NCI-H345 treated with DMSO at 0.1 percent for 48 hours (cell line): ENCODE data around the gene RNF112.

Experiments used
- DNase-seq: peaks from one replicate; lab custom pipeline; 2025; ENCODE audit not compliant: unreplicated experiment; lab: John Stamatoyannopoulos, UW

Gene RNF112

DNA sequence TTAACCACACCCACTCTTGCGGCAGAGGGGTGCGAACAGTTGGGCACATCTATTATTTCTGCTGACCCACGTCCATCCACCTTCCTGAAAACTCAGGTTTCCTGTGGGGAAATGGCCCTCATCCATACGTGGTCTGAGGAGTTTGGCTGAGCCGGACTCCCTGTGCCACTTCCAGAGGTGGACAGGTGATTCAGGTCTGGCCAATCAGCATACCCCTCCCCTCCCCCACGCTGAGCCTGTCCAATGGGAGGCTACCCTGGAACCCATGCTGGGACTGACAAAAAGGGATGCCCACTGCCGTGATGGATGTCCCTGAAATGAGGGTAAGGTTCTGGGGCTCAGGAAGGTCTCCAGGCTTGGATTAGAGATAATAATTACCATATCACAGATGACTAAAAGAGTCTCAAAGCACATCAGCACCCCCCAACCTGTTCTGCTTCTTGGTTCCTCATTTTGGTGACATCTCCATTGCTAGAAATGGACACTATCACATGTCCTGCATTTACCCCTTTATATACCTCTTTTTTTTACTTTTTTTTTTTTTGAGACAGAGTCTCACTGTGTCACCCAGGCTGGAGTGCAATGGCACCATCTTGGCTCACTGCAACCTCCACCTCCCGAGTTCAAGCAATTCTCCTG, 38.0 kb upstream of the RNF112 start:
- DNase-seq: no peak

DNA sequence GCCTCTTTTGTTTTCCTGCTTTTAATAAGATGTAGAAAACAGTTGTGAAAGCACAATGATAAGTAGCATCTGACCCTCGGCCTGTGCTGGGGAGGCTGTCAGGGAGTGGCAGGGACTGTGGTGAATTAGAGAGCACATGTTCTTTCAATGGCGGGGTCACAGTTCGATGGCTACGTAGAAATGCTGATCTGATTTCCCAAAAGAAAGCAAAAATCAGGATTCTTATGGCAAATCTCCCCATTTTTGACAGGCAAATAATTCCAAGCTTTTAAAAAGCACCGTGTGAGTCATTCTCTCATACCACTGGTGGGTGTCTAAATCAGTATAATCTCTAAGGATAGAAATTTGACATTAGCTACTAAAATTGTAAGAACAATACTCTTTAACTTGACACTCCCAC, 36.9 kb upstream of the RNF112 start:
- no peak for DNase-seq

DNA sequence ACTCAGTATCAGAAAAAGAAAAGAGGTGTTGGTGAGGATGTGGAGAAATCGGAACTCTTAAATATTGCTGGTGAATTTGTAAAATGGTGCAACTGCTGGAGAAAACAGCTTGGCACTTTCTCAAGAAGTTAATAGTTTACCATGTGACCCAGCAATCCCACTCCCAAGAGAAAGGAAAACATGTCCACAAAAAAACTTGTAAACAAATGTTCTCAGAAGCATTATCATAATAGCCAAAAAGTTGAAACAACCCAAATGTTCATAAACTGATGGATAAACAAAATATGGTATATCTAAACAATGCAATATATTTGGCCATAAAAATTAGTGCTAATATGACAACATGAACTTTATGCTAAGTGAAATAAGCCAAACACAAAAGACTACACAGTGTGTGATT, 35.3 kb upstream of the RNF112 start:
- DNase-seq: no peak

DNA sequence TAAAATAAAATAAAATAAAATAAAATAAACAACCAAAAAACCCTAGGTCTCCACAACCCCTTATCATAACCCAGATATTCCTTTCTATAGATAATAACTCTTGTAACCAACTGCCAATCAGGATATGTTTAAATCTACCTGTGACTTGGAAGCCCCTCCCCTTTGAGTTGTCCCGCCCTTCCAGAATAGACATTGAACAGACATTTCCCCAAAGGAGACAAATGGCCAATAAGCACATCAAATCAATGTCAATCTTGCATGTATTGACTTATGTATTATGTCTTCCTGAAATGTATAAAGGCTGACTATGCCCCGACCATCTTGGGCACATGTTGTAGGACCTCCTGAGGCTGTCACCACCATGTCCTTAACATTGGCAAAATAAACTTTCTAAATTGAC, 34.2 kb upstream of the RNF112 start:
- DNase-seq: no peak

DNA sequence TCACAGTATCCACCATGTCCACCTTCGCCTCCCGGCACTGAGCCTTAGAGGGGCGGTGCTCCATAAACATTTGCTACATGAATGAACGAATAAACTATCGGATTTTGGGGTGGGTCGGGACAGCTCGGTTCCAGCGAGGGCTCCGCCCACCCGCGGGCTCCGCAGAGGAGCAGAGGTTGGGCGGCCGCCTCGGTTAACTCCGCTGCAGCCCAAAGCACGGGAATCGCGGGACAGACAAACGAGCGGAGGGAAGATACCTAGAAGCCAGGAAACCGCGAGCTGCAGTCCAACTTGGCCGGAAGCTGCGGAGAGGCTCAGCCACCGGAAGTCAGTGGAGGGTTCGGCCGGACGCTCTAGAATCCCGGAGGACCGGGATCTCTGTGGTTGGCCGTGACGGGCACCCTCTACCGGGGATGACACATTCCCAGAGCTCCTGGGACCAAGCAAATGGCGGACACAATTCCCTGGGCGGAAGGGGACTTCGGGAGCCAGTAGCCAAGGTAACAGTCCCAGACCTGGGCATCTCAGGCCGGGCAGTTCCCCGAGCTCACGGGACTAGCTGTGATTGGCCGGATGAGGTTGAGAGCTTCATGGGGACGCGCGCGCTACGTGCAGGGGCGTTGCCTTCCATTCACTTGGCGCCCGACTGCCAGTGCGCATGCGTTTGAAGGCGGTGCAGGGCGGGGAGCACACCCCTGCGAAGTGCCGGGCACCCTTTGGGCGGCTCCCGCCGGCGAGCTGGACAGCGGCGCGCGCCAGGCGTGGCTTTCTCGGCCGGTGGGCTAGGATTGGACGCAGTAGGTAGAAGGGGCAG, 33.2 kb upstream of the RNF112 start:
- peak; percentile 91 for DNase-seq

DNA sequence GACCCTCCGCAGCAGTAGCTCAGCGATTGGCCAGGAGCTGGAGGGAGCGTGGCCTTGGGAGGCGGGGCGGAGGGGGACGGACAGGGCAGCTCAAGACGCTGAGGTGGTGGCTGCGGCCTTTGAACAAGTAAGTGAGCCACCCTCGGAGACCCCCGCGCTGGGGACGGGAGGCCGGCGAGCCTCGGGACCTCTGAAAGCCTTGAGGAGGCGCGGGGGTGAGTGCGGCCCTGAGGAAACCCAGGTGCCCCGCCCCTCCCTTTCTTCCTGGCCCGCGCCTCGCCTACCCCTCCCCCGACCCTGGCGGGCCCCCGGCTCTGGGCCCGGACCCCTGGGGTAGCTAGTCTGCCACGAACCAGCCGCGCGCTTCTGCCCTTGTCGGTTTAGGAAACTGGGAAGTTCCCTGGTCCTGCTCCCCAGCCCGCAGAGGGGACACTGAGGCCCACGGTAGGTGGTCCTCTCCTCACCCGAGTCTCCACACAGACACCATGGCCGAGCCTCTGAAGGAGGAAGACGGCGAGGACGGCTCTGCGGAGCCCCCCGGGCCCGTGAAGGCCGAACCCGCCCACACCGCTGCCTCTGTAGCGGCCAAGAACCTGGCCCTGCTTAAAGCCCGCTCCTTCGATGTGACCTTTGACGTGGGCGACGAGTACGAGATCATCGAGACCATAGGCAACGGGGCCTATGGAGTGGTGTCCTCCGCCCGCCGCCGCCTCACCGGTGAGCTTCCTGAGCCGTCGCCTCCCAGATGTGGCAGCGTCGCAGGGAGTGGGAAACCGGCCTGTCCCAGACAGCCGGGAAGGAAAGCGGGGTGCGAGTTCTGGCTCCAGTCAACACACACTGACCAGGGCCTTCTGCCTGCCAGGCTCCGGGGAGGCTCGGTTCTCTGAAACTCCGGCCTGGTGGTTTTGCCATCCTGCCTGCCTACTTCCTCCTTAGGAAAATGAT, 32.3 kb upstream of the RNF112 start, which contains the start of gene MAPK7:
MAPK7 (plus strand) TSS at position 83 of the 945 bp plus-strand sequence; CDS start at position 486, 403 bp downstream.
- DNase-seq: no peak

DNA sequence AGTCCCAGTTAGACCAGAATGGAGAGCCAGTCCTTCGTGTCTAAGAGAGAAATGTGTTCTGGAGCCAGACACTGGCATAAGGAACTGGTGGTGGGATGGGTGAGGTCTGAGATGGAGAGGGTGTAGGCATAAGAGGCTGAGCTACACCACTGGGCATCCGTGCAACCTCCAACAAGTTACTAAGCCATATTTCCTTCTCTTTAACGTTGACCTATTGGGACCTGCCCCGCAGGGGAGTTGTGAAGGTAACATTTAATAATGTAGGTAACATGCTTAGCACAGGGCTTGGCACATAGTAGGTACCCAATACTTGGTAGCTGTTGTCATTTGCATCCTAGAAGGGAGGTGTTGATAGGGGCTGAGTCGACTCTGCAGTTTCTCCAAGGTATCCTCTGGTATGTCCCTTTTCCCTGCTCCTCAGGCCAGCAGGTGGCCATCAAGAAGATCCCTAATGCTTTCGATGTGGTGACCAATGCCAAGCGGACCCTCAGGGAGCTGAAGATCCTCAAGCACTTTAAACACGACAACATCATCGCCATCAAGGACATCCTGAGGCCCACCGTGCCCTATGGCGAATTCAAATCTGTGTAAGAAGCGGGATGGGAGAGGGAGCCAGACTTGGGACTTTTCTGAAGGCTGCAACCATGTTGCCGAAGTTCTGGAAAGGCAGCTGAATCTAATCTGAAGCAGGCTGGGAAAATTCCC, 31.5 kb upstream of the RNF112 start:
- no peak for DNase-seq

DNA sequence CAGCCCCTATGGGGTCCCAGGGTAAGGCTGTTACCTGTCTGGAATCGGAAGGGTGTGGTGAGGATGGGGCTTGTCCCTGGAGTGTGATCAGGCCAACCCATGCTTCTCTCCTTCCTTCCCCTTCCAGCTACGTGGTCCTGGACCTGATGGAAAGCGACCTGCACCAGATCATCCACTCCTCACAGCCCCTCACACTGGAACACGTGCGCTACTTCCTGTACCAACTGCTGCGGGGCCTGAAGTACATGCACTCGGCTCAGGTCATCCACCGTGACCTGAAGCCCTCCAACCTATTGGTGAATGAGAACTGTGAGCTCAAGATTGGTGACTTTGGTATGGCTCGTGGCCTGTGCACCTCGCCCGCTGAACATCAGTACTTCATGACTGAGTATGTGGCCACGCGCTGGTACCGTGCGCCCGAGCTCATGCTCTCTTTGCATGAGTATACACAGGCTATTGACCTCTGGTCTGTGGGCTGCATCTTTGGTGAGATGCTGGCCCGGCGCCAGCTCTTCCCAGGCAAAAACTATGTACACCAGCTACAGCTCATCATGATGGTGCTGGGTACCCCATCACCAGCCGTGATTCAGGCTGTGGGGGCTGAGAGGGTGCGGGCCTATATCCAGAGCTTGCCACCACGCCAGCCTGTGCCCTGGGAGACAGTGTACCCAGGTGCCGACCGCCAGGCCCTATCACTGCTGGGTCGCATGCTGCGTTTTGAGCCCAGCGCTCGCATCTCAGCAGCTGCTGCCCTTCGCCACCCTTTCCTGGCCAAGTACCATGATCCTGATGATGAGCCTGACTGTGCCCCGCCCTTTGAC, 30.3 kb upstream of the RNF112 start:
- no peak for DNase-seq

DNA sequence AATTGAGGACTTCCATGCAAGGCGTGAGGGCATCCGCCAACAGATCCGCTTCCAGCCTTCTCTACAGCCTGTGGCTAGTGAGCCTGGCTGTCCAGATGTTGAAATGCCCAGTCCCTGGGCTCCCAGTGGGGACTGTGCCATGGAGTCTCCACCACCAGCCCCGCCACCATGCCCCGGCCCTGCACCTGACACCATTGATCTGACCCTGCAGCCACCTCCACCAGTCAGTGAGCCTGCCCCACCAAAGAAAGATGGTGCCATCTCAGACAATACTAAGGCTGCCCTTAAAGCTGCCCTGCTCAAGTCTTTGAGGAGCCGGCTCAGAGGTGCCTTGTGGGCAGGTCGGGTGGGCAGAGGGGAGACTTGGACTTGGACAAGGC, 29.7 kb upstream of the RNF112 start:
- no peak for DNase-seq

DNA sequence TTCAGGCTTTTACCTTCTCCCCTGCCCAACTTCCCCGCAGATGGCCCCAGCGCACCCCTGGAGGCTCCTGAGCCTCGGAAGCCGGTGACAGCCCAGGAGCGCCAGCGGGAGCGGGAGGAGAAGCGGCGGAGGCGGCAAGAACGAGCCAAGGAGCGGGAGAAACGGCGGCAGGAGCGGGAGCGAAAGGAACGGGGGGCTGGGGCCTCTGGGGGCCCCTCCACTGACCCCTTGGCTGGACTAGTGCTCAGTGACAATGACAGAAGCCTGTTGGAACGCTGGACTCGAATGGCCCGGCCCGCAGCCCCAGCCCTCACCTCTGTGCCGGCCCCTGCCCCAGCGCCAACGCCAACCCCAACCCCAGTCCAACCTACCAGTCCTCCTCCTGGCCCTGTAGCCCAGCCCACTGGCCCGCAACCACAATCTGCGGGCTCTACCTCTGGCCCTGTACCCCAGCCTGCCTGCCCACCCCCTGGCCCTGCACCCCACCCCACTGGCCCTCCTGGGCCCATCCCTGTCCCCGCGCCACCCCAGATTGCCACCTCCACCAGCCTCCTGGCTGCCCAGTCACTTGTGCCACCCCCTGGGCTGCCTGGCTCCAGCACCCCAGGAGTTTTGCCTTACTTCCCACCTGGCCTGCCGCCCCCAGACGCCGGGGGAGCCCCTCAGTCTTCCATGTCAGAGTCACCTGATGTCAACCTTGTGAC, 29.1 kb upstream of the RNF112 start:
- DNase-seq: no peak

DNA sequence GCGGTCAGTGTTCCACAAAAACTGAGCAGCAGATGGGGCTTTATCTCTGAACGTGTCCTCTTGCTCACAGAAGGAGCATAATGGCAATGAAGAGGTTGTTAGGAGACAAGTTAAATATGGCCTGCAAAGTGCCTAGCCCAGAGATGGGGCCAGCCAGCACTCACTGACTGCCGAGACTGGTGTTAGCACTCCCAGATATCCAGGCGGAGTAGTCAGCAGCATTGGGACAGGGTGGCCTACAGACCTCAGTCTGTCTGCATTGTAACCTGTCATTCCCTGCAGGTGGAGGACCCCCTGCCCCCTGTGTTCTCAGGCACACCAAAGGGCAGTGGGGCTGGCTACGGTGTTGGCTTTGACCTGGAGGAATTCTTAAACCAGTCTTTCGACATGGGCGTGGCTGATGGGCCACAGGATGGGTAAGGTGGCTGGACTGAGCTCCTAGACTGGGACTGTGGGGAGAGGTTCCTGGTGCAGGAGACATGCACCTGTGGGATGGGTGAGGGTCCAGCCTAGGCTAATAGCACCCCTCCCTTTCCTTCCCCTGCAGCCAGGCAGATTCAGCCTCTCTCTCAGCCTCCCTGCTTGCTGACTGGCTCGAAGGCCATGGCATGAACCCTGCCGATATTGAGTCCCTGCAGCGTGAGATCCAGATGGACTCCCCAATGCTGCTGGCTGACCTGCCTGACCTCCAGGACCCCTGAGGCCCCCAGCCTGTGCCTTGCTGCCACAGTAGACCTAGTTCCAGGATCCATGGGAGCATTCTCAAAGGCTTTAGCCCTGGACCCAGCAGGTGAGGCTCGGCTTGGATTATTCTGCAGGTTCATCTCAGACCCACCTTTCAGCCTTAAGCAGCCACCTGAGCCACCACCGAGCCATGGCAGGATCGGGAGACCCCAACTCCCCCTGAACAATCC, 28.2 kb upstream of the RNF112 start:
- DNase-seq: no peak

DNA sequence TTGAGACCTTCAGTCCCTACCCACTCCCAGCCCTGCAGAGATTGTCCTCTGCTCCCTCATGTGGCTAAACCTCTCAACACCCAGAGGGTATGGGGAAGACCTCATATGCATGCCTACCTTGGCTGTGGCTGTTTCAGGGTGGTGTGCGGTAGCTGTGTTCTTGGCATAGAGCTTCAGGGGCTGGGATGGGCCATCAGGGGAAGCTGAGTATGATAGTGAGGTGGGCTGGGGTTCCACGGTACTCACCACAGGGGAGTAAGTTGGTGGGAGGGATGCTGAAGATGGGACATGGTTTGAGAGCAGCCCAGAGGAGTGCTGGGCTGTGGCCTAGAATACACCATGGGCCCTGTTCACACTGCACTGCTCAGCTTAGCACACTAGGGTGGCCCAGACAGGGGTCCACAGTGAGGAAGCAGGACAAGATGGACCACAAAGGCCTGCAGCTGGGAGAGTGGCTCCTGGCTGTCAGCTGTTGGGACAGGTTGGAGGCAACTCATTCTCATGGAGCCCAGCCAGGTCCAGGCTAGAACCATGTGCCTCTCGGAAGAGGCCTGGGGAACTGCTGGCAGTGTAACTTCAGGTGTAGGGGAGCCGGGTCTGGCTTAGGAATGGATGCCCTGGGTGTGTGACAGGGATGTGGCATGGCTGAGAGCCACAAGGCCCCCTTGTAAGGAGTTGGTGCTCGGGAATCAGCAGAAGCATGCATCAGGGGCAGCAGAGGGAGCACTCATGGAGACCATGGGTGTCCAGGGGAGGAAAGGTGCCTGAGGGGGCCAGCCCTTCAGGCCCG, 27.2 kb upstream of the RNF112 start:
- no peak for DNase-seq

DNA sequence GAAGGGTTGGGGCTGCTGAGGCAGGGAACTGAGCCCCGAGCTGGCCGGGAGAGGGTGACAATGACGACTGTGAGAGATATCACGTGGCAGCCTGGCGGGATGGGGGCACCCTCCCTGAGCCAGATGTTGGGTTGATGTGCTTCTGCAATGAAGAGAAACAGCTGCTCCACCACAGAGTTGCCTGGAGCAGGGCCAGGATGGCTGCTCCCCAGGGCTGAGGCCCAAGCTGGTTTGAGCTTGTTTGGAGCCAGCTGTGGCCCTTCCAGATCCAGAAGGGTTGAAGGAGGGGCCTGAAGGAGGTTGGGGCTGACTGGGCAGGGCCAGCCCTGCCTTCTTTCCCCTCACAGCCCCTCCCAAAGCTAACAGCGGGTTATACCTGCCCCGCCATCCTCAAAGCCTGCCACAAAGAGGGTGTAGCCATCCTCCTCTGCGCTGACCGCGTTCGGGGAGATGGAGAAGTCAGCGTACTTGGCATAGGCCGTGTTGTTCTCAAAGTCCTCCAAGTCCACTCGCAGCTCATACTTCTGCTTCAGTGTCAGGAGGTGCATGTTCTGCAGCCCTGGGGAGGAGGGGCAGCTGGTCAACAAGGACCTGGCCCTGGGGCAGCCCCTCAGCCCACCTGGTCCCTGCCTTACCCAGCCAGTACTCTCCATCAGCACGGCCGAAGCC, 26.2 kb upstream of the RNF112 start:
- no peak for DNase-seq

DNA sequence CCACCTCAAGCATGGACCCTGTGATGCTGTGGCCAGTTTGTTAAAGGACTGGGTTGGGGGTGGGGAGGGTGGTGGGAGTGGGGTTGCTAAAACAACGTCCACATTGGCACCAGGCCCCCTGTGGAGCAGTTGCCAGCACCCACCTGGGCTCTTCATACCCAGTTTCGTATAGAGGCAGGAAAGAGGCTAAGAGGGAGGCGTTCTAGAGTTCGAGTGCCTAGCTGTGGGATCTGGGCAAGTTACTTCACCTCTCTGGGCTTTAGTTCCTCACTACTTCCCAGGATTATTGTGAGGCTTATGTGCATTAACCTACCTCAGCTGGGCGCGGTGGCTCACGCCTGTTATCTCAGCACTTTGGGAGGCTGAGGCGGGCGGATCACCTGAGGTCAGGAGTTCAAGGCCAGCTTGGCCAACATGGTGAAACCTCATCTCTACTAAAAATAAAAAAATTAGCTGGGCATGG, 25.5 kb upstream of the RNF112 start:
- no peak for DNase-seq

DNA sequence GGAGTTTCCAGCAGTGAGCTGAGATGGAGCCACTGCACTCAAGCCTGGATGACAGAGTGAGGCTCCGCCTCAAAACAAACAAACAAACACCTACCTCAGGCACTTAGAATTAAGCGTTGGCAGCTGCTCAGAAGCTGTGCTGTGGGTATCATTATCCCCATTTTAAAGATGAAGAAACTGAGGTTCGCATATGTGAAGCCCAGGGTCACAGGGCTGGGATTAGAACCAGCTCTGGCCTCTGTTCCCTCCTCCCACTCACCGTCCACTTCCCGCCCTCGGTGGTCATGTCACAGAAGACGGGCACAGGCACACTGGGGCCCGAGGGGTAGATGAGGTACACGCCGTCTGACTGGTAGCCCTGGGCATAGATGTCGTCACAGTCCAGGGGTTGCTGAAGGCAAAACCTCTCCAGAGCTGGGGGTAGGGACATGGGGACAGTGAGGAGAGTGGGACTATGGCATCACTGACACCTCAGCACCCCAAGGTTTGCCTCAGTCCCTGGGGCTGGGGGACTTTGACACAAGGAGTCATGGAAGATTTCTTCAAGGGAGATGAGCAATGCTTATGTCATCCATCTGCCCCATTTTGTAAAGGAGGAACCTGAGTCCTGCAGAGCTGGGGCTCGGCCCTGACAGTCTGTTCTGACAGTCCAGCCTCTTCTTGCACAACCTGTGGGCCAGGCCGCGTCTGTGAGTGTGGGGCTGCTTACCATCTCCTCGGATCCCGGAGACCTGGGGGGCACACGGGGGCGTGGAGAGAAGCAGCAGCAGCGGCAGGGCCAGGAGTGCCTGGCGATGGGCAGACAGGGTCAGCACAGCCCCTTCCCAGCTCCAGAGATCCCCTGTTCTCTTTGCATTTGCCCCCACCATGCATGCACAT, 24.7 kb upstream of the RNF112 start:
- DNase-seq: no peak
